ENCODE data around the gene ZFYVE9.

ZFYVE9 gene

DNA sequence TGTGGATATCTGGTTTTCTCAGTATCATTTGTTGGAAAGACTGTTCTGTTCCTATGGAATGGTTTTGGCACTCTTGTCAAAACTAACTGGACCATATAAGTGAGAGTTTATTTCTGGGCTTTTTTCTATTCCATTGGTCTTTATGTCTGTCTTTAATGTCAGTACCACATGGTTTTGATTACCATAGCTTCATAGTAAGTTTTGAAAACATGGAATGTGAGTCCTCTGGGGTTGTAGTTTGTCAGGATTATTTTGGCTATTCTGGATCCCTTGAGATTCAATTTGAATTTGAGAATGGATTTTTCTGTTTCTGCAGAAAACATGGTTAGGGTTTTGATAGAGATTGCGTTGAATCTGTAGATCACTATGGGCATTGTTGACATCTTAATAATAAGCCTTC is 107.9 kb downstream of the ZFYVE9 start:
- no peak for DNase-seq

DNA sequence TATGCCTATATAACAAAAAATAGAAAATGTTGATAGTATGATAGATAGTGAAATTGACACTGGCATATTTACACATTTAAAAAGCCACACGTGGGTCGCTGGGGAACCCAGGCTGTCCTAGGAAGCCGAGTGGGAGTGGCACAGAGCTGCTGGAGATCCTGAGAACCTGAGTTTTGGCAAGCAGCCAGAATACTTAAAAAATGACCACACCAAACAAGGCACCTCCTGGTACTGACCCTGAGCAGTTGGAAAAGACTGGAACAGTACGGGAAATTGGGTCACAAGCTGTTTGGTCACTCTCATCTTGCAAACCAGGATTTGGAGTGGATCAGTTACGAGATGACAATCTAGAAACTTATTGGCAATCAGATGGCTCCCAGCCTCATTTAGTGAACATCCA is 111.5 kb downstream of the ZFYVE9 start:
- DNase-seq = no peak

DNA sequence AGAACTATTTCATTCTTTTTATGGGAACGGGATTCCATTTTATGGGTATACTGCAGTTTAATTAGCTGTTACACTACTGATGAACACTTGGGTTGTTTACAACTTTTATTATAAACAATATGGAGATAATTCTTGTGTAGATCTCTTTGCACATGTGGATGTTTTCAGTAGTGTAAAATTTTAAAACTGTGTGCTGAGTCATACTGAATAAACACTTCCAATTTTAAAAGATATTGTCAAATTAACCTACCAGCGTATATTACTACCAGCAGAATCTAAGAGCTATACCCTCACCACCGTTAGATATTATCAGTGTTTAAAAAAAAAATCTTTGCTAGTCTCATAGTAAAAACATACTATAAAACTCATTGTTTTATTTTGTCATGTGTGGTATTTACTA is 118.0 kb downstream of the ZFYVE9 start:
- no peak for DNase-seq

- no peak for DNase-seq
Measured at GRCh38 chr1:52263153-52263910, 121.4 kb downstream of the ZFYVE9 start.

DNA sequence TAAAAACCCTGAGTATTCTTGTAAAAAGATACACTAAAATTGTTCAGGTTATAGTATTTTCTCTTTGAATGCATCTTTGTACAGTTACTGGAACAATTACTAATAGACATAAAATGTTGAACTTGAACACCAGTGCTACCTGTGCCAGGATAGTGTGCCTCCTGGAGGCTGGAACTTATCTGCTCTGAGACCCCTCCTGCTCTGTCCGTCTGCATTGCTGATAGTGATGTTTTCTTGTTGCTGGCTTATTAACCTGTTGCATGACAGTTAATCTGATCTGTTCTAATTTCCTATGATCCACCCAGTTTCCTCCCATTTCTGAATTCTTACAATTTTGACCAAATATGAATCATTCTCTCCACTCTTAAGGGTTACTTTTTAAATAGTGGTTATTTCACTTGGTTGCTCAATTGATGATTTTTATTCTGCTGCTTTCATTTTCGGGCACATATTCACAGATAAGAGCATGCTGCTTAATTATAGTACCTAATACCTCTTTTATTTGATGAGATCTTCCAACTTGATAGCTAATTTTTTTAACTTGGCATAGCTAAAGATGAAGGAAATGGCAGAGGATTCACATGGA is 122.7 kb downstream of the ZFYVE9 start:
- DNase-seq = no peak

DNA sequence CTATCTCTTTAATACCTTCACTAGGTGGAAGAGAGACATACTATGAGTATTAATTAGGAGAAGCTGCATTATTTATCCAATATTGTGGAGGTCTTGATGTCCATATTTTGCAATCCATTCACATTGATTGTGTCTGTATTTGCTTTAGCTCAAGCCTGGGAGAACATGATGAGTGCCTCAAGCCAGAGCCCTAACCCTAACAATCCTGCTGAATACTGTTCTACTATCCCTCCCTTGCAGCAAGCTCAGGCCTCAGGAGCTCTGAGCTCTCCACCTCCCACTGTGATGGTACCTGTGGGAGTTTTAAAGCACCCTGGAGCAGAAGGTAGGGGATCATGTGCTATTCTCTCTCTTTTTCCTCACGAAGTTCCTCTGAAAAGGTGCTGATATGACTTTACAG is 124.6 kb downstream of the ZFYVE9 start:
- DNase-seq = no peak

GRCh38 chr1:52268372-52268771 is 126.5 kb downstream of the ZFYVE9 start:
- DNase-seq = no peak

DNA sequence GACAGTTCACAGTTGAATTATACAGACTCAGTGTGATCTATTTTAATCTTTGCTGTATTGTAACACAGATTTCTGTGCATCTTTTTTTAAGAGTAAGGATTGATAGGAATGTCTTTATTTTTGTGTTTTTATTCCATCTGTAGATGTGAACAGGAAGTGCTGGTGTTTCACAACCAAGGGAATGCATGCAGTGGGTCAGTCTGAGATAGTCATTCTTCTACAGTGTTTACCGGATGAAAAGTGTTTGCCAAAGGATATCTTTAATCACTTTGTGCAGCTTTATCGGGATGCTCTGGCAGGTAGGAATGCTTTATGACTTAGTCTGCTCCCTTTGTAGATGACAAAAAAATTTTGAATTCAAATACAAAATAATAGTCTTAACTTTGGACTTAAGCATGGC is 139.6 kb downstream of the ZFYVE9 start:
- DNase-seq = no peak

- DNase-seq = no peak
Measured at GRCh38 chr1:52288286-52288685, 146.4 kb downstream of the ZFYVE9 start.

GRCh38 chr1:52294580-52294979 is 152.7 kb downstream of the ZFYVE9 start:
- no peak for DNase-seq

DNA sequence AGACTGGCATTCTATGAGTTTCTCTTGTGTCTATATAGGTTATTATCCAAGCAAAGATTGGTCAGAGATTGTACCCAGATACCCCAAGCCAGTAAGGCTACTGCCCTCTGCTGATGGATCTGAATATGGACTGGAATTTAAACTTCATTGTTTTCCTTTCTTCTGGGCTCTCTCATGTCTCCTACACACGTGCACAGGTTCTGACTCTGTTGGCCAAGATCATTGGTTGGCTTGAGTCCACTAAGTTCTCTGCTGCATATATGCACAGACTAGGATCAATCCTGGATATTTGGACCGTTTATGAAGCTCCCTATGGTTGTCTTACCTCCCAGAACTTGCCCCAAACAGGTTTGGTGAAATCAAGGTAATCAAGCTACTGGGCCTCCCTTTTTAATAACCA is 154.5 kb downstream of the ZFYVE9 start:
- DNase-seq = no peak

- DNase-seq = no peak
Measured at GRCh38 chr1:52305417-52306226, 163.7 kb downstream of the ZFYVE9 start.

DNA sequence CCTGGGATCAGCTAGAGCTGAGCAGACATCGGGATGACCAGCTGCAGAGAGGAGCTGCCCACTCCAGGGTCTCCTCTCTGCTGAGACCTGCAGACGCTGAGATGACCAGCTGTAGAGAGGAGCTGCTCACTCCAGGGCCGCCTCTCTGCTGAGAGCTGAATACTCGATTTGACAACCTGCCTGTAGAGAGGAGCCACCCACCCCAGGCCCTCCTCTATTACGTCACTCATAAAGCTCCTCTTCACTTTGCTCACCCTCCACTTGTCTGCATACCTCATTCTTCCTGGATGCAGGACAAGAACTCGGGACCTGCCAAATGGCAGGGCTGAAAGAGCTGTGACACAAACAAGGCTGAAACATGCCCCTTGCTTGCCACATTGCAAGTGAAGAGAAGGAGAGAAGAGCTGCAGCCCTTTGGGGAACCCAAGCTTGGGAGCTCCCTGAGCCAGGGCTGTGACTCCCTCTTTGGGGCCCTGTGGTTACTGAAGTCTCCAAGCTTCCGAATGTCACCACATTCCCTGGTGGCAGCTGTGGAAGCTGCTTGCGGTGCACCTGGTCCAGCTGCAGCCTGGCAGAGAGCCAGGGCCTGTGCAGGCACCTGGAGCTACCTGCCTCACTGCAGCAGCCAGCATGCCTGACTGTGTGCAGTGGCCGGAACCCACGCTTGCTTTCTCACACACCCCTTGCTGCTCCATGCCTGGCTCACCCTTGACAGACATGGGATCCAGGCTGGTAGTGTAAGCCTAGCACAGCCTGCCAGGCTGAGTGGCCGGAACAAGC is 164.5 kb downstream of the ZFYVE9 start:
- DNase-seq = no peak

- no peak for DNase-seq
Measured at GRCh38 chr1:52321061-52321460, 179.2 kb downstream of the ZFYVE9 start.

DNA sequence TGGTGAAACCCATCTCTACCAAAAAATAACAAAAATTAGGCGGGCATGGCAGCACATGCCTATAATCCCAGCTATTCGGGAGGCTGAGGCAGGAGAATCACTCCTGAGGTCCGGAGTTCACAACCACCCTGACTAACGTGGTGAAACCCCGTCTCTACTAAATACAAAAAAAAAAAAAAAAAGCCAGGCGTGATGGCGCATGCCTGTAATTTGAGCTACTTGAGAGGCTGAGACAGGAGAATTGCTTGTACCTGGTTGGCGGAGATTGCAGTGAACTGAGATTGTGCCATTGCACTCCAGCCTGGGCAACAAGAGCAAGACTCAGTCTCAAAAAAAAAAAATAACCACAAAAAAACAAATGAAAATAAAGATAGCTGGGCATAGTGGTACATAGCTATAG is 181.8 kb downstream of the ZFYVE9 start:
- no peak for DNase-seq

- DNase-seq = no peak
Measured at GRCh38 chr1:52325786-52326185, 183.9 kb downstream of the ZFYVE9 start.

- no peak for DNase-seq
Measured at GRCh38 chr1:52328615-52329014, 186.7 kb downstream of the ZFYVE9 start.

DNA sequence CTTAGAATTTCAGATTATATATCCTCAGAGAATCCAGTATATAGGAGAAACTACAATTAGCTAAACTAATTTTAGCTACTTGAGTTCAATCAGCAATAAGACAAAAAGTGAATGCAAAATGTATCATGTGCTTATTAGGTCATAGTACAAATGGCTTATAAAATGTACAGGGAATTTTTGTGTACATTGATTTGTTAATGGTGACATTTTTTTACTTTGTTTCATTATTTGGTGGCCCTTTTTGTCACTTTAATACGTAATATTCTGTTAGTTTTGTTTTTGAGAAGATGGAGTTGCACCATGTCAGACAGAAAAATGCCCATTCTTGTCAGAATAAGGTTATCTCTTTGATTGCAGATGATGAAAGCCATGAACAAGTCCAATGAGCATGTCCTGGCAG is 190.5 kb downstream of the ZFYVE9 start:
- no peak for DNase-seq

DNA sequence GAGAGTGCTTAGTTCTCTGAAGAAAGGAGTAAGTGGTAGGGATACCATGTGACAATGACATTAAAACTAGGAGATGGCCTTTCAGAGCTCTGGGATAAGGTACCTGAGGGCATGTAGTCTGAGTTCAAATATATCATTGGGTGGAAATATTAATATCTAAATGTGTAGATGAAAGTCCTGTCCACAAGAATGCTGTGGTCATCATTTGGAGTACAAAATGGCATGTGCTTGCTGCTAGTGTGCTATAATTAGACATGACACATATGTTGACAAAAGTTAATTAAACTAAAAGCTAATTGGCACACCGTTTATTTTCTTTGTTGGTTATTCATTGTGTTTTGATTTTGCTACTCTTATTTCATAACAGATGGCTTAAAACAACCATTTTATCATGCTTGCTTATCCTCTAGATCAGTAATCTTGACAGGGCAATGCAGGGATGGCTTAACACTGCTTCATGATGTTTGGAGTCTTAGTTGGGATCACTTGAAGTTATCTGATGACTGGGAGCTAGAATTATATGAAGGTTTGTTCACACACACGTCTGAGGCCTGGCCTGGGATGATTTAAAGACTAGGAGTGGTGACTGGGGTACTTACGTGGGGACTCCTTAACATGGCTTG is 193.1 kb downstream of the ZFYVE9 start:
- DNase-seq = no peak

- DNase-seq = no peak
Measured at GRCh38 chr1:52337439-52337838, 195.6 kb downstream of the ZFYVE9 start.

DNA sequence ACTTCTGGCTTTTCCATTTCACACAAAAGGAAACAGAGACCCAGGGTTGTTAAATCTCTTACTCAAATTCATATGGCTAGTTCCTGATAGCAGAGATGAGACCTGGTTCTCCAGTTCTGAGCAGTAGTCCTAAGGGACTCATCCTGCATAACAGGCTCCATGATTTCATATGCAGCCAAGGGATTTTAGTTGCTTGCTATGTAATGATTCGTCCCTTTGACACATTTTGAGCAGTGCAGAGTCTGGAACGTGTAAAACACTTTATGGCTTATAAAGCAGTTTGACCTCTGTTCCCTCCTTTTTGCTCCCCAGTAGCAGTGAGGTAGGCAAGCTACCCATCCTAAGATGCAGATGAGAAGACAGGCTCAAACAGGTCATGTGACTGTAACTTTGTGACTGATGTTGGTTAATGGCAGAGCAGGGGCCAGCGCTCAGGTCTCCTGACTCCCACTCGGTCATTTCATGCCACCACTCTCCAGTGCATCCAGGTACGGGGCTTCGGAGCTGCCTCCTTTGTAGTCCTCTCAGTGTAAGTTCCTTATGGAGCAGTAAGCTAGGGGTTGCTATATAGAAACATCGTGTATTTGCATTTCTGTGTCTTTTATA is 199.9 kb downstream of the ZFYVE9 start:
- no peak for DNase-seq

DNA sequence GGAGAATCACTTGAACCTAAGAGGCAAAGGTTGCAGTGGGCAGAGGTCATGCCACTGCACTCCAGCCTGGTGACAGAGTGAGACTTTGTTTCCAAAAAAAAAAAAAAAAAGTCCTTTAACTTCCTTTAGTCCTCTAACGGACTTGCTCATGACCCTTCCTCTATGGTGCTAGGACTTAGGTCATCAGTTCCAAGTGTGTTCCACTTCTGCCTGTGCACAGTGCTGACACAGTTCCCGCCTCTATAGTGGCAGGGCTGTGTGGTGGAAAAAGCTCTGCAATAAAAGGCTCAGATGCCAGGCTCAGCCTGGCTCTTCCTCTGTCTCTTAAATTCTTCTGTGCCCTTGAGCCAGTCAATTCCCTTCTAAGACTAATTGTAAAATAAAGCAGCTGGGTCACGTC is 202.1 kb downstream of the ZFYVE9 start:
- DNase-seq = no peak
